ENCODE results near the gene RPLP2.

DNA sequence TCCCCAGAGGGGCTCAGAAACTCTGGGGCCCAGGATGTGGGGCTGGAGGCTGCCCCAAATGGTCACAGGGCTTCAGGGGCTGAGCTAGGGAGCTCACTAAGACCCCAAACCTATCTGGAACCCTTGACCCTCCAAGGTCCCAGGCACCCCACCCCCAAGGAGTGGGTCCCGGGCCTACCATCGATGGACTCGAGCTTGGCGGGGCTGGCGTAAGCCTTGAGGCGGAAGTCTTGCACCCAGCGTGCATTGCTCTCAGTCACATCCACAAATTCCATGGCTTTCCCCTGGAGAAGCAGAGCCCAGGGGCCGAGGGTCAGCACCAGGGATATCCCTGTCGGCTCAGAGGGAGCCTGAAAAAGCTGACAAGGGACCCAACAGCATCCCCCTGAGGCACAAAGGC lies 35.9 kb upstream of the RPLP2 start:
- TF ChIP-seq POLR2A (IDR thresholded peaks at IDR 0.05; ENCODE audit: low read length), result no peak
- no peak for TF ChIP-seq GATA1 (IDR thresholded peaks at IDR 0.05; ENCODE audit: low read depth, low read length)
